ENCODE data around the gene CCDC27. TPM values are rescaled to one million over a fixed set of nuclear protein-coding genes. Genes with fewer than 3 reads are reported as not detected.

CCDC27 gene
- total and polyA plus RNA-seq, 2 of the 8 experiments (the other 6 are each of a cell fraction or from before 2014, with no cell fraction given) = 0.15 TPM; not detected in 1

DNA sequence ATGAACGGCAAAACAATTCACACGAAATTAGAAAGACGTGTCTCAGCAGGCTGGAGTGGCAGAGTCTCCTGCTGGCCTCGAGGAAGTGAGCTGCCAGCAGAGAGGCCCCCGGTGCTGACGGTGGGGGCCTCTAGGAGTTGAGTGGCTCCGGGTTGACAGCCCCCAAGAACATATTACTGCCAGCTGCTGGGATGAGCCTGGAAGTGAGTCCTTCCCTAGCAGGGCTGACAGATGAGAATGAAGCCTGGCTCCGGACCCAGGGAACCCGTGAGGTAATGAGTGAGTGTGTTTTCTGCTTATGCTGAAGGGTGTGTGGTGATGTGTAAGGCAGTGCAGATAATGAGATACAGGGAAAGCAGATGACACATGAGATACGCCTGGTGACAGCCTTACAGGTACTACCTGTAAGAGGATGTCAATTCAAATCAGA is 67.5 kb downstream of the CCDC27 start (continued):
- TF ChIP-seq, protein P1, sequence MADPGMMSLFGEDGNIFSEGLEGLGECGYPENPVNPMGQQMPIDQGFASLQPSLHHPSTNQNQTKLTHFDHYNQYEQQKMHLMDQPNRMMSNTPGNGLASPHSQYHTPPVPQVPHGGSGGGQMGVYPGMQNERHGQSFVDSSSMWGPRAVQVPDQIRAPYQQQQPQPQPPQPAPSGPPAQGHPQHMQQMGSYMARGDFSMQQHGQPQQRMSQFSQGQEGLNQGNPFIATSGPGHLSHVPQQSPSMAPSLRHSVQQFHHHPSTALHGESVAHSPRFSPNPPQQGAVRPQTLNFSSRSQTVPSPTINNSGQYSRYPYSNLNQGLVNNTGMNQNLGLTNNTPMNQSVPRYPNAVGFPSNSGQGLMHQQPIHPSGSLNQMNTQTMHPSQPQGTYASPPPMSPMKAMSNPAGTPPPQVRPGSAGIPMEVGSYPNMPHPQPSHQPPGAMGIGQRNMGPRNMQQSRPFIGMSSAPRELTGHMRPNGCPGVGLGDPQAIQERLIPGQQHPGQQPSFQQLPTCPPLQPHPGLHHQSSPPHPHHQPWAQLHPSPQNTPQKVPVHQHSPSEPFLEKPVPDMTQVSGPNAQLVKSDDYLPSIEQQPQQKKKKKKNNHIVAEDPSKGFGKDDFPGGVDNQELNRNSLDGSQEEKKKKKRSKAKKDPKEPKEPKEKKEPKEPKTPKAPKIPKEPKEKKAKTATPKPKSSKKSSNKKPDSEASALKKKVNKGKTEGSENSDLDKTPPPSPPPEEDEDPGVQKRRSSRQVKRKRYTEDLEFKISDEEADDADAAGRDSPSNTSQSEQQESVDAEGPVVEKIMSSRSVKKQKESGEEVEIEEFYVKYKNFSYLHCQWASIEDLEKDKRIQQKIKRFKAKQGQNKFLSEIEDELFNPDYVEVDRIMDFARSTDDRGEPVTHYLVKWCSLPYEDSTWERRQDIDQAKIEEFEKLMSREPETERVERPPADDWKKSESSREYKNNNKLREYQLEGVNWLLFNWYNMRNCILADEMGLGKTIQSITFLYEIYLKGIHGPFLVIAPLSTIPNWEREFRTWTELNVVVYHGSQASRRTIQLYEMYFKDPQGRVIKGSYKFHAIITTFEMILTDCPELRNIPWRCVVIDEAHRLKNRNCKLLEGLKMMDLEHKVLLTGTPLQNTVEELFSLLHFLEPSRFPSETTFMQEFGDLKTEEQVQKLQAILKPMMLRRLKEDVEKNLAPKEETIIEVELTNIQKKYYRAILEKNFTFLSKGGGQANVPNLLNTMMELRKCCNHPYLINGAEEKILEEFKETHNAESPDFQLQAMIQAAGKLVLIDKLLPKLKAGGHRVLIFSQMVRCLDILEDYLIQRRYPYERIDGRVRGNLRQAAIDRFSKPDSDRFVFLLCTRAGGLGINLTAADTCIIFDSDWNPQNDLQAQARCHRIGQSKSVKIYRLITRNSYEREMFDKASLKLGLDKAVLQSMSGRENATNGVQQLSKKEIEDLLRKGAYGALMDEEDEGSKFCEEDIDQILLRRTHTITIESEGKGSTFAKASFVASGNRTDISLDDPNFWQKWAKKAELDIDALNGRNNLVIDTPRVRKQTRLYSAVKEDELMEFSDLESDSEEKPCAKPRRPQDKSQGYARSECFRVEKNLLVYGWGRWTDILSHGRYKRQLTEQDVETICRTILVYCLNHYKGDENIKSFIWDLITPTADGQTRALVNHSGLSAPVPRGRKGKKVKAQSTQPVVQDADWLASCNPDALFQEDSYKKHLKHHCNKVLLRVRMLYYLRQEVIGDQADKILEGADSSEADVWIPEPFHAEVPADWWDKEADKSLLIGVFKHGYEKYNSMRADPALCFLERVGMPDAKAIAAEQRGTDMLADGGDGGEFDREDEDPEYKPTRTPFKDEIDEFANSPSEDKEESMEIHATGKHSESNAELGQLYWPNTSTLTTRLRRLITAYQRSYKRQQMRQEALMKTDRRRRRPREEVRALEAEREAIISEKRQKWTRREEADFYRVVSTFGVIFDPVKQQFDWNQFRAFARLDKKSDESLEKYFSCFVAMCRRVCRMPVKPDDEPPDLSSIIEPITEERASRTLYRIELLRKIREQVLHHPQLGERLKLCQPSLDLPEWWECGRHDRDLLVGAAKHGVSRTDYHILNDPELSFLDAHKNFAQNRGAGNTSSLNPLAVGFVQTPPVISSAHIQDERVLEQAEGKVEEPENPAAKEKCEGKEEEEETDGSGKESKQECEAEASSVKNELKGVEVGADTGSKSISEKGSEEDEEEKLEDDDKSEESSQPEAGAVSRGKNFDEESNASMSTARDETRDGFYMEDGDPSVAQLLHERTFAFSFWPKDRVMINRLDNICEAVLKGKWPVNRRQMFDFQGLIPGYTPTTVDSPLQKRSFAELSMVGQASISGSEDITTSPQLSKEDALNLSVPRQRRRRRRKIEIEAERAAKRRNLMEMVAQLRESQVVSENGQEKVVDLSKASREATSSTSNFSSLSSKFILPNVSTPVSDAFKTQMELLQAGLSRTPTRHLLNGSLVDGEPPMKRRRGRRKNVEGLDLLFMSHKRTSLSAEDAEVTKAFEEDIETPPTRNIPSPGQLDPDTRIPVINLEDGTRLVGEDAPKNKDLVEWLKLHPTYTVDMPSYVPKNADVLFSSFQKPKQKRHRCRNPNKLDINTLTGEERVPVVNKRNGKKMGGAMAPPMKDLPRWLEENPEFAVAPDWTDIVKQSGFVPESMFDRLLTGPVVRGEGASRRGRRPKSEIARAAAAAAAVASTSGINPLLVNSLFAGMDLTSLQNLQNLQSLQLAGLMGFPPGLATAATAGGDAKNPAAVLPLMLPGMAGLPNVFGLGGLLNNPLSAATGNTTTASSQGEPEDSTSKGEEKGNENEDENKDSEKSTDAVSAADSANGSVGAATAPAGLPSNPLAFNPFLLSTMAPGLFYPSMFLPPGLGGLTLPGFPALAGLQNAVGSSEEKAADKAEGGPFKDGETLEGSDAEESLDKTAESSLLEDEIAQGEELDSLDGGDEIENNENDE (IDR thresholded peaks at IDR 0.05; ENCODE audit: insufficient replicate concordance, low read length) = no peak
- TF ChIP-seq JUN (IDR thresholded peaks at IDR 0.05; ENCODE audit: low read depth, low read length) (no peak), SIX5 (IDR thresholded peaks at IDR 0.05; ENCODE audit: low read depth, low read length) (no peak), FOSL1 (IDR thresholded peaks at IDR 0.05; ENCODE audit: insufficient read depth, low read depth, low read length) (no peak), HDAC2 (IDR thresholded peaks at IDR 0.05; ENCODE audit: borderline replicate concordance in 1 of 2, low read depth in 2 of 2, low read length in 2 of 2) (no peak), SAP30 (IDR thresholded peaks at IDR 0.05; ENCODE audit: insufficient read depth, insufficient replicate concordance, low read length) (no peak), JUND (IDR thresholded peaks at IDR 0.05; ENCODE audit: low read length) (no peak)
- TF ChIP-seq, protein P2, sequence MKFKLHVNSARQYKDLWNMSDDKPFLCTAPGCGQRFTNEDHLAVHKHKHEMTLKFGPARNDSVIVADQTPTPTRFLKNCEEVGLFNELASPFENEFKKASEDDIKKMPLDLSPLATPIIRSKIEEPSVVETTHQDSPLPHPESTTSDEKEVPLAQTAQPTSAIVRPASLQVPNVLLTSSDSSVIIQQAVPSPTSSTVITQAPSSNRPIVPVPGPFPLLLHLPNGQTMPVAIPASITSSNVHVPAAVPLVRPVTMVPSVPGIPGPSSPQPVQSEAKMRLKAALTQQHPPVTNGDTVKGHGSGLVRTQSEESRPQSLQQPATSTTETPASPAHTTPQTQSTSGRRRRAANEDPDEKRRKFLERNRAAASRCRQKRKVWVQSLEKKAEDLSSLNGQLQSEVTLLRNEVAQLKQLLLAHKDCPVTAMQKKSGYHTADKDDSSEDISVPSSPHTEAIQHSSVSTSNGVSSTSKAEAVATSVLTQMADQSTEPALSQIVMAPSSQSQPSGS (IDR thresholded peaks at IDR 0.05; ENCODE audit: low read length) = no peak
- TF ChIP-seq, protein P3, sequence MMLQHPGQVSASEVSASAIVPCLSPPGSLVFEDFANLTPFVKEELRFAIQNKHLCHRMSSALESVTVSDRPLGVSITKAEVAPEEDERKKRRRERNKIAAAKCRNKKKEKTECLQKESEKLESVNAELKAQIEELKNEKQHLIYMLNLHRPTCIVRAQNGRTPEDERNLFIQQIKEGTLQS (IDR thresholded peaks at IDR 0.05; ENCODE audit: insufficient read depth, low read depth, low read length) = no peak

All from H1 (cell line).